Fibroblast of pulmonary artery (primary cell): ENCODE measurements around the gene ITPRIP.
A peak's percentile ranks its signal among the peaks of the same experiment; 100 is the strongest.

Source experiments
- DNase-seq: peaks from one replicate; pipeline ENCODE4 v3.0.0-alpha.2; 2010; ENCODE audit warnings: low read depth
- H3K4me3 ChIP-seq: replicated peaks from 2 replicates; pipeline ENCODE4 v1.5.1; 2011; ENCODE audit warnings: low read depth, mild to moderate bottlenecking, control low read depth, low read length, moderate library complexity
- CTCF ChIP-seq: IDR thresholded peaks from 2 replicates; pipeline ENCODE4 v1.5.1; 2011; ENCODE audit warnings: mild to moderate bottlenecking, control low read depth, low read length, inconsistent platforms; ENCODE audit errors: missing control alignments

Gene ITPRIP

GRCh38 chr10:104259999-104260774, 78.1 kb downstream of the ITPRIP start:
- peak; percentile 61 for DNase-seq
- no peak for TF ChIP-seq CTCF
- peak overlapping the region; percentile 11 for H3K4me3 ChIP-seq
